Measurements from ENCODE around the gene FAM234B.

Gene FAM234B

GRCh38 chr12:13125996-13126395 lies 81.8 kb downstream of the FAM234B start:
- Histone ChIP-seq H3K4me3 (ENCODE audit: severe bottlenecking) (no peak overlapping the region), H3K4me1 (ENCODE audit: insufficient read depth, poor library complexity, severe bottlenecking) (peaks cover 10% of the 10 kb centered on the region), H3K9me3 (ENCODE audit: severe bottlenecking) (no peaks in the 10 kb centered on the region), H3K27ac (ENCODE audit: poor library complexity, severe bottlenecking) (peak overlapping the region; percentile 31), H3K36me3 (ENCODE audit: low read depth) (no peaks in the 10 kb centered on the region), H3K27me3 (ENCODE audit: insufficient read depth, poor library complexity, severe bottlenecking) (no peaks in the 10 kb centered on the region)
- no peak for TF ChIP-seq CTCF (IDR thresholded peaks at IDR 0.05; ENCODE audit: poor library complexity, severe bottlenecking)
- no peak for ATAC-seq (ENCODE audit: low read depth)
- no peak for DNase-seq (ENCODE audit: low spot score)

- no peak overlapping the region for H3K27ac ChIP-seq (ENCODE audit: poor library complexity, severe bottlenecking)
- H3K36me3 ChIP-seq (ENCODE audit: low read depth), result no peaks in the 10 kb centered on the region
Measured at GRCh38 chr12:13126494-13126893, 82.3 kb downstream of the FAM234B start.

GRCh38 chr12:13127444-13127843 lies 83.3 kb downstream of the FAM234B start:
- Histone ChIP-seq H3K36me3 (ENCODE audit: low read depth) (no peaks in the 10 kb centered on the region), H3K27ac (ENCODE audit: poor library complexity, severe bottlenecking) (no peak overlapping the region), H3K9me3 (ENCODE audit: severe bottlenecking) (no peaks in the 10 kb centered on the region), H3K4me1 (ENCODE audit: insufficient read depth, poor library complexity, severe bottlenecking) (peaks cover 10% of the 10 kb centered on the region), H3K27me3 (ENCODE audit: insufficient read depth, poor library complexity, severe bottlenecking) (no peaks in the 10 kb centered on the region), H3K4me3 (ENCODE audit: severe bottlenecking) (no peak overlapping the region)
- ATAC-seq (ENCODE audit: low read depth) (no peak), DNase-seq (ENCODE audit: low spot score) (no peak)
- TF ChIP-seq CTCF (IDR thresholded peaks at IDR 0.05; ENCODE audit: poor library complexity, severe bottlenecking), result no peak

More at GRCh38 chr12:13126494-13126893, 82.3 kb downstream of the FAM234B start:
- H3K4me1 ChIP-seq (ENCODE audit: insufficient read depth, poor library complexity, severe bottlenecking), result peaks cover 10% of the 10 kb centered on the region
- no peak for TF ChIP-seq CTCF (IDR thresholded peaks at IDR 0.05; ENCODE audit: poor library complexity, severe bottlenecking)
- ATAC-seq (ENCODE audit: low read depth) (no peak), DNase-seq (ENCODE audit: low spot score) (no peak)
- no peaks in the 10 kb centered on the region for H3K9me3 ChIP-seq (ENCODE audit: severe bottlenecking)
- no peaks in the 10 kb centered on the region for H3K27me3 ChIP-seq (ENCODE audit: insufficient read depth, poor library complexity, severe bottlenecking)
- no peak overlapping the region for H3K4me3 ChIP-seq (ENCODE audit: severe bottlenecking)

- H3K27me3 ChIP-seq (ENCODE audit: insufficient read depth, poor library complexity, severe bottlenecking), result no peaks in the 10 kb centered on the region
- DNase-seq (ENCODE audit: low spot score), result no peak
- H3K4me3 ChIP-seq (ENCODE audit: severe bottlenecking), result no peak overlapping the region
- peaks cover 10% of the 10 kb centered on the region for H3K4me1 ChIP-seq (ENCODE audit: insufficient read depth, poor library complexity, severe bottlenecking)
- no peaks in the 10 kb centered on the region for H3K36me3 ChIP-seq (ENCODE audit: low read depth)
- H3K9me3 ChIP-seq (ENCODE audit: severe bottlenecking), result no peaks in the 10 kb centered on the region
- no peak overlapping the region for H3K27ac ChIP-seq (ENCODE audit: poor library complexity, severe bottlenecking)
- TF ChIP-seq CTCF (IDR thresholded peaks at IDR 0.05; ENCODE audit: poor library complexity, severe bottlenecking), result no peak
- ATAC-seq (ENCODE audit: low read depth), result no peak
Measured at GRCh38 chr12:13128291-13128965, 84.2 kb downstream of the FAM234B start.

- TF ChIP-seq CTCF (IDR thresholded peaks at IDR 0.05; ENCODE audit: poor library complexity, severe bottlenecking), result no peak
- Histone ChIP-seq H3K9me3 (ENCODE audit: severe bottlenecking) (no peaks in the 10 kb centered on the region), H3K27ac (ENCODE audit: poor library complexity, severe bottlenecking) (no peak overlapping the region), H3K4me3 (ENCODE audit: severe bottlenecking) (no peak overlapping the region), H3K27me3 (ENCODE audit: insufficient read depth, poor library complexity, severe bottlenecking) (no peaks in the 10 kb centered on the region), H3K36me3 (ENCODE audit: low read depth) (no peaks in the 10 kb centered on the region), H3K4me1 (ENCODE audit: insufficient read depth, poor library complexity, severe bottlenecking) (peaks cover 11% of the 10 kb centered on the region)
- DNase-seq (ENCODE audit: low spot score), result no peak
- no peak for ATAC-seq (ENCODE audit: low read depth)
Measured at GRCh38 chr12:13130981-13131380, 86.8 kb downstream of the FAM234B start.

Data from RWPE2 (cell line).